ACHN (cell line): ENCODE results near the gene SH3RF1.
"Not testable (repeated sequence)": the region's sequence is repeated elsewhere in the genome, so short reads cannot be mapped to it uniquely, and the experiment has no call there.

Source experiments
- DNase-seq: peaks from one replicate; pipeline ENCODE4 v3.0.0-alpha.2; 2015
- in situ Hi-C: cut with HindIII; loops from 2 replicates; pipeline ENCODE4 v1.10.0; 2017; ENCODE audit warnings: low sequenced_read_pairs, low pct_ligation_motif_present, low pct_unique_long_range_greater_than_20kb

Gene SH3RF1

DNA sequence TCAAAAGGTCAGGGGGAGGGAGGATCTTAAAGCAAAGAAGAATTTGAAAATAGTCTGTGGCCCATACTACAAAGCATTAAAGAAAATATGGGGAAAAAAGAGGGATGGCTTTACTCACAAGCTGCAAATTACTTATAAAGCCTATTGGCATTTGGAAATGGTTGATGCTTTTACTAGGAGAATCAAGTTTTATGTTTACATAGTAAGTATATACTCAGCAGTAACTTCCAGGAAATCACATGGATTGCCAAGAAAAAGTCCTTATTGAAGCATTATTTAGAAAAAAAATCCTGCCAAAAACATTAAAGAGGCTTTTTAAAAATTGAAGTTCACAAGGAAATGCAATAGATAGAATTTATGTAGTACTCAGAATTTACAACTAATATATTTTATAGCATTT, 8.4 kb upstream of the SH3RF1 start:
- in situ Hi-C loops = no loop called here
- DNase-seq = no peak

DNA sequence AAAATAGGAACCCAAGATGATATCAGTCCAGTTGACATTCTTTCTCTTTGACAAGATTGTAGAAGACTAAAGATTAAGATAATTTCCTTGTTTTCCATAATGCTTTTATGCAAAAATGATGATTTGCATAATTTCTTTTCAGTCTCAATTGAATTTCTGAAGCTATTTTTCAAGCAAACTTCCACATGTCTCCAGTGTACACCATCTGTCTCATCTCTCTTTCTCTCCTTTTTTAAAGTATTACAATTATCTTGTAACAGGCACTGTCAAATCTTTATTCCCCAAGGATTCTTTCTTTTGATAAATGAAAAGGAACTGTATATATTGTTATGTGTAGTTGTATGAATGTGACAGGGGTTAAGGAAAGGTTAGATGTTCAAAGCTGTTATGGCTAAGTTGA, 7.9 kb upstream of the SH3RF1 start:
- in situ Hi-C loops = no loop called here
- no peak for DNase-seq

DNA sequence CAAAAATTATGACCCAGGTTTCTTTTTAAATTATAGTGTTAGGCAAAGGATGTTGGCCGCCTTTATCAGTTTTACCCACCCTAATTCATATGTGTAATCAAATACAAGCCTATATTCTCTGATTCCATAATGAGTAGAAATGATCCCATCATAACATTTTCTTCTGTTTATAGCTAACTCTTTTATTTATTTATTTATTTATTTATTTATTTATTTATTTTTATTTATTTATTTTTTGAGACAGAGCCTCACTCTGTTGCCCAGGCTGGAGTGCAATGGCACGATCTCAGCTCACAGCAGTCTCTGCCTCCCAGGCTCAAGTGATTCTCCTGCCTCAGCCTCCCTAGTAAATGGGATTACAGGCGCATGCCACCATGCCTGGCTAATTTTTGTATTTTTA, 7.1 kb upstream of the SH3RF1 start:
- in situ Hi-C loops = not testable (repeated sequence)

DNA sequence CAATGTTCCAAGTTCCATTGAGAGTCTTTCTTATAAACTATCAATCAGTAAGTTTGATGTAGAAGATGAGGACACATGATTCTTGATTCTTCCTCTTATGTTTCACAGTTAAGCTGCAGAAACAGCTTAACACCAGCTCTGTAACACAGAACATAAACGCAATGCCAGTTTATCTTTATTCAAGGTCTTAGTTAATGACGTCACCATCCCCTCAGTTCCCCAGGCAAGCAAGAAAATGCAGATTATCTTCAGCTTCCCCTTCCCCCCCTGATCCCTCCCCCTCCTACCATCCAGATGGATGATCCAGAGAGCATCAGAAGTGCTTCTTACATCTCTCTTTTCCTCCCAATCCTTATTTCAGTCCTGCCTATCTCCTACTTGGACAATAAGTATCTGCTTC, 4.4 kb upstream of the SH3RF1 start:
- in situ Hi-C loops = no loop called here

More for the DNA sequence above, 7.1 kb upstream of the SH3RF1 start:
- DNase-seq = not testable (repeated sequence)

DNA sequence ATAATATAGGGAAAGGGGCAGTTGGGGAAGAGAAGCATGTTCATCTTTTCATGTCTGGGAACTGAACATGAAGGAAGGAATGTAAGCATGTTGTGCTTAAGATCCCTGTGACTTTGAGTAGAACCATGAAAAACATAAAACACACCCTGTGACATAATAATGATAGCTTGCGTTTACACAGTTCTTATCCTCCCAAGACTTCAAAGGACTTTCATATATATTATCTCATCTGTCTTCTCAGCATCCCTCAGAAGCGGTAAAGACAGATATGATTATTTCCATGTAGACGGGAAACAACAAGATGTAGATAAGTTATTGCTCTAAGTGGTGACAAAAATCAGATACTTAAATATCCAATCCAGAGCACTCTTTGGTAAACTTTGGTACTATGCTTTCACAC, 3.3 kb upstream of the SH3RF1 start:
- in situ Hi-C loops = no loop called here
- DNase-seq = no peak

More for the DNA sequence above, 4.4 kb upstream of the SH3RF1 start:
- no peak for DNase-seq

DNA sequence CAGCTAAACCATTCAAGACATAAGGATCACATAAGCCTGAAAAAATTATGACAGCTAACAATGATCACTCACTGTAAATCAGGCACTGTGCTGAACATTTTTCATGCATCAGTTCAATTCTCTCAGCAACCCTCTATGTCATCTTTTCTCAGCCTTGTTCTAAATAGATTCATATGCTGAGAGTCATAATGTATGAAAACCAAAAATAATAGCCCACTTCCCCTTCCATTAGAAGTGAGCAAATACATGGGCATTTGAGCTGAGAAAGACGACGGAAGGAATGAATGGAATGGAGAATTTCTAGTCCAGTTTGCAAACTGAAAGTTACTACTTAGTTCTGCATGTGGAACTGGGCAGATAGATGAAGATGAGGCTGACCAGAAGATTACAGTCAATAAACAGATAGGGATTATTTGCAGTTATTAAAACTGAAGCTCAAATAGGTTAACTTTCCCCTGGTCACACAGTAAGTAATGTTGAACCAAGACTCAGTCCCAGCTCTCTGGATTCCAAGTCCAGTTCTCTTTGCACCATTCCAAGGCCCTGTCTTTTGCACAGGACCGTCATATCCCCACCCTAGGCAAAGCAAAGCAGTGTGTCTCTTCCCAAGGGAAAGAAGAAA, 1.6 kb upstream of the SH3RF1 start:
- DNase-seq = no peak
- in situ Hi-C loops = no loop called here

DNA sequence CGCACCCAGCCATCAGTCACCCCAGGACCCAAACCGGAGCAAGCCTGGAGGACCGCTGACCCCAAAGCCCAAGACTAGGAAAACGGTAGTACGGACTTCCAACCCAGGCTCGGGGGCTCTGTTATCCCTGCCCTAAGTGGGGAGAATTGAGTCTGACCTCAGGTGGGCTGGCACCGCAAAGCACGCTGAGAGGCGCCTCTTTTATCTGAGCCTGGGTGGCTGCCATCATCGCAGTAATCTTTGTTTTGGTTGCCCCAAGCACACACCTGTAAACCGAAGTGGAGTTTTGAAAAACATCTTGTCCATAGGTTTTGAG, 894 bp upstream of the SH3RF1 start:
- DNase-seq = no peak
- in situ Hi-C loops = no loop called here

DNA sequence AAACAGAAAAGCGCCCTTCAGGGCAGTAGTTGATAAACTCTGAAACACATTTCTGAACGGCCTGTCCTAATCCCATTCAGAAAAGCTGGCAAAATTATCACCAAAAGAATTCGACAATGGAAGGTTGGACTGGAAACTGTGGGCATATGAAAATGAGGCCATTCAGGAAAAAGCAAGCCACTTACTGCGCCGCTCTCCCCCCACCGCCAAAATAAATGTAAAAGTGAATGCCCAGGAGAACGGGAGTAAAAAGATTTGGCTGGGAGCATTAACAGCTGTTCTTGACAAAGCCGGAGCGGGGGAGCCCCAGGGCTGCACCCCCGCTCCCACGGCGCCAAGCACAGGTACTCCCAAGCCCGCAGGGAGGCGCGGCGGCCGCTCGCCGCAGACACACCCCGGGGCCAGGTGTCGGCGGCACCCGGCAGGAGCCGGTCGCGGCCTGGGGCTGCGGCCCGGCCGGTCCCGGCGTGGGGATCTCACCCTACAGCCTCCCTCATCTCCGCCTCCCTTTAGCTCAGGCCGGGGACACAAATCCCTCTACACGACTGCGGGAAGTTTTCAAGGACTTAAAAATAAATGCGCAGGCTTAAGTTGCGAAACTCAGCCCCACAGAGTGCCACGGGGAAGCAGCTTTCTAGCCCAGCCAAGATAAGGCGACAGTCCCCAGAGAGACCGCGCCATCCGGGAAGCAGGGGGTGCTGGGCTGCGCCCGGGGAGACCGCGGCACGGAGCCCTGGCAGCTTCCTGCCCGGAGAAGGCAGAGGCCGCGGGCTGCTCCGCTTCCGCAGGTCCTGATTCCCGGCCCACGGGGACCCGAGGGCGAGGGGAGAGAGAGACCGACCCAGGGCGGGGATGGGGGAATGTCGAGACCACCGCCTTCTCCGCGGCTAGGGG, 593 bp downstream of the SH3RF1 start:
- in situ Hi-C loops = no loop called here
- peak; percentile 35 for DNase-seq

DNA sequence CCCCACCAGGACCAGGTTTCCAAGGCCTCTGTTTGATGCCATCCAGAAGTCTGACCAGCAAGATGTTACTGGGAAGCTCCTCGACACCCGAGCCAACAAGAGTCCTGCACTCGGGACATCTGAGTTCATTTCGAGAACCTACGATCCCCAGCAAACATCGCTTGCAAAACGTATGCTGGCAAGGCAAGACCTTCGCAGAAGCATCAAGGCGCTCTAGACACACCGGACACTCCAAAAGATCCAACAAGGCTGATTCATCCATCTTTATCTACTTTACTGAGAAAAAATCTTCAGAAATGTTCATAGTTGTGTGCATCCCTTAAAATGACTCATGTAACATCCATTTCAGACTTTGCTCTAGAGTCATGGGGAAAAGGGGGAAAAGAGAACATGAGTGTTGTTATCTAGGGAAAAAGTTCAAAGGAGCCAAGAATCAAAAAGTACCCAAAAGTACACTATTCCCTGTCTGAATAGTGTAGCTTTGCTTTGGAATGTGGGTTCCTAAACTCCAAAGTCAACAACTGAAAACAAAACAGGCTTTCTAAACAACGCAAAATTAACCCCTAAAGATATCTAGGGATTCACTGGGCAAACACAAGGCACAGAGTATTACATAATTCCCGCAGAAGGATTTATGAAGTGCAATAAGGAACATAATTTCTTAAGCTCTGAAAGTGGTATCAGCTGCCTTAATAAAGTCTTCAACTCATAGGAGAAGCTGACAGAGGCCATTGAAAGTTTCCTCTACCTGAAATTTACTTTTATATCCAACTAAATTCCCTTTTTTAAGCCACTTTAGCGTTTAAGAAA, 1.6 kb downstream of the SH3RF1 start:
- in situ Hi-C loops = no loop called here
- peak; percentile 74 for DNase-seq

DNA sequence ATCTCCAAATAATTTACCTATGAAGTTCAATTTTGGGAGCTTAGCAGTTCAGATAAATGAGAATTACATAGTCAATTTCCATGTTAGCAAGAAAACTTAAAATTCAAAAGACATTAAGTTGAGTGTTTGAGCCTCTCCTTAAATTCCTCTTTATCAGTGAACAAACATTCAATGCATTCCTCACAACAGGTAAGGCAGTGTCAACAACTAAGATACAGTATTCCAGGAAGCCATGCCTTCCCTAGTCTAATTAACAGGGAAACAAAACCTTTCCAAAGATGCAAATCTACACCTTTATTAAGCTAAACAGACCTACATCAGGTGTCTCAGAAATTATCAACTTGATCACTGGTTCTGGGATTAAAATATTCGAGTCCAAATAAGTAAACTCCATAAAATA, 3.7 kb downstream of the SH3RF1 start:
- in situ Hi-C loops = no loop called here
- no peak for DNase-seq

DNA sequence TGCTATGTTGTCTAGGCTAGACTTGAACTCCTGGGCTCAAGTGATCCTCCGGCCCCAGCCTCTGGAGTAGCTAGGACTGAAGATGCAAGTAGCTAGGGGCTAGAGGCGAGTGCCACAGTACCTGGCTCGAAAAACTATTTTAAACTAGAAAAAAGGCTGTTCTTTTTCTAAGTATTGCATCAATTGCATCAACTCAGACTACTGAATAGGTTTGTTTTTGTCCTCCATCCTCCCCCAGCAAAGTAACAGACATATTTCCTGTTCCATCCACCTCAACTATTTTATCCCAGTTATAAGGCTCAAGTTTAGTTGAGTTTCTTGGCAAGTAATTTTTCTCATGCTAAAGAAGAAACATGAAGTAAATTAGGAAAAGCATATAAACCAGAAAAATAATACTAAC, 4.1 kb downstream of the SH3RF1 start:
- DNase-seq = no peak
- in situ Hi-C loops = no loop called here

DNA sequence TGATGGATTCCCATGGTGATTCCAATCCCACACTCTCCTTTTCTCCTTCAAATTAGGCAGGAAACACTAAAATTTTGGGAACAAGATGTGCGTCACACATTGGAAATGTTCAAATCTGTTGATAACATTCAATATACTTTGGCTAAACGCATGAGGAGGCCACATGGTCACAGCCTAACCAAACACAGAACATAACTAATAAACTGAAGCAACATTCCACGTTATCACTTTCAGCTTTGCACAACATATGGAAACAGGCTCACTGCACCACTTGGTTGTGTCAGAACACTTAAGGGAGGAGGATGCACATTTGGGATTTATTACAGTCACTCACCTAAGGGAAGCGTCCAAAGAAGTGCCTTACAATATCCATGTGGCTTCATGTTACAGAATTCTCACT, 4.7 kb downstream of the SH3RF1 start:
- DNase-seq = no peak
- in situ Hi-C loops = no loop called here

DNA sequence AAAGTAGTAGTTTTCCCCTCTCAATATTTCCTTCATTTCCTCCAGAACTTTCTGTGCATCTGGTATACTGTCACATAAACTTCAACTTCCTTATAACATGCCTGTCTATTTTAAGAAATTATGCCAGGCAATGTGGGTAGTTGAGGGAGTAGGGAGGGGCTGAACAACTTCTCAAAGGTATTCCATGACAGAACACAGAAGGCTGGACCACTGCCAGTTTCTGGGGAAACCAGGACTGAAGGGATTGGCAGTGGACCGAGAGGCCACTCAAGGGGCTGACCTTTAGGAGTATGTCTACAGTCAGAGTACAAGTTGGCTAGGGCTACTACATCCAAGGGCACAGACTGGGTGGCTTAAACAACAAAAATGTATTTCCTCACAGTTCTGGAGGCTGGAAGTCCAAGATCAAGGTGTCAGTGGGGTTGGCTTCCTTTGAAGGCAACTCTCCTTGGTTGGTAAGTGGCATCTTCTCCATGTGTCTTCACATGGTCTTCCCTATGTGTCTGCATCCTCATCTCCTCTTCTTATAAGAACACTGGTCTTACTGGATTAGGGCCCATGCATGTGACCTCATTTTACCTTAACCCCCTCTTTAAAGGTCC, 6.9 kb downstream of the SH3RF1 start:
- no peak for DNase-seq
- in situ Hi-C loops = no loop called here

DNA sequence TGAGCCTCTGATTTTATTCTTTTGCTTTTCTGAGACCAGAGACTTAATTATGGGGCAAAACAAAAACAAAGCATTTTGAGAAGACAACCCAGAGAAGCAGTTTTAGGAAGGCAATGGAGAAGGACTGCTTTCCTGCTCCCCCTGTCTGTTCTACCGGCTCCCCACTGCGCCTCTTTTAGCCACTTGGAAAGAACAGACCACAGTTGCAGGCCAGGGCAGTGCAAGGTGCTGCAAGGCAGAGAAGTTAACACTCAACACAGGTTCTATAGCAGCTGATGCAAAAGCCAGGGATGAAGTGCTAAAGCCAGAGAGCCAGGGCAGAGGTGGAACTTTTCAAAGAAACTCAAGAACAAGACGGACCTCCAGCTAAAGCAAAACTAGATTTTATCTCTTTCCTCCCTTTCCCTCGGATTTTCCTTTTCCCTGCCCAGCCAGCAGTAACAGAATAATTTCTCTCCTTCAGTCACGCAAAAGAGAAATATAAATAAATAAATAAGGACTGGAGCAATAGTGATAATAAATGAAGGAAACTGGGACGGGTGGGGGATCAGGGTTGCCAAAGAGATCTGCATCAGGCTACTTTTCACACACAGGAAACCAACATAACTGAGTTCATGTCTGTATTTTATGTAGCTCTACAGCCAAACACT, 10.4 kb downstream of the SH3RF1 start:
- in situ Hi-C loops = no loop called here
- DNase-seq = no peak

DNA sequence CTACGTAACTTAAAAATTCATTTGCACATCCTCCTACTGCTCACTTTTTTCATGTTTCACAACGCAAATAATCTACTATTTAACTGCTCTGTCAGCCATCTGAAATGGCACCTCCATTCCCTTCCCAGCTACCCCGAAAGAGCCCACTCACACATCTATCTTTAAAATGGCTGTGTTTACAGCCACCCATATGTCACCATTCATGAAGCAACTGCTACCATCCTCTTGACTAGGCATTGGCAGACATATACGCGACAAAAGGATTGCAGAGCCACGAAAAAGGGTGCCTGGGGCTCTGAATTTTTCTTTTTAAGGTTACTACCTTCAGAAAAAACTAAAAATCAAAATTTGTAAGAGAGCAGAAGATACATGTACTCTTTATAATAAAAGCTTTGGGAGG, 11.5 kb downstream of the SH3RF1 start:
- in situ Hi-C loops = no loop called here
- no peak for DNase-seq

DNA sequence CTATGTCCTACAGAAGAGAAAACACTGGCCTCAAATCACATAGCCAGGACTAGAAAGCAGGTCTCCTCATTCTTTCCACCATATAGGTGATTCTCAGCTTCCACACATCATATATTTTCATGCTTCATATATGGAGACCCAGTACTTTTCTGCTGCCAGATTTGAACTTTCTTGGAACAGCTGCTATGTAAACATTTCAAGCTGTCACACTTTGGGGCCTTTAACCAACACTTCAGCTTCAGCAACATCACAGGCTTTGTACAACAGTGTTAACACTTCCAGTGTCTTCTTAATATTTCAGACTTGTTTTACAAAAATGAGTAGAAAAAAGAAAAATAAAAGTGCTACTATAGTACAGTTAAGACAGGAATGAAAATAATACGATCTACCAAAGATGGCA, 12.6 kb downstream of the SH3RF1 start:
- no peak for DNase-seq

DNA sequence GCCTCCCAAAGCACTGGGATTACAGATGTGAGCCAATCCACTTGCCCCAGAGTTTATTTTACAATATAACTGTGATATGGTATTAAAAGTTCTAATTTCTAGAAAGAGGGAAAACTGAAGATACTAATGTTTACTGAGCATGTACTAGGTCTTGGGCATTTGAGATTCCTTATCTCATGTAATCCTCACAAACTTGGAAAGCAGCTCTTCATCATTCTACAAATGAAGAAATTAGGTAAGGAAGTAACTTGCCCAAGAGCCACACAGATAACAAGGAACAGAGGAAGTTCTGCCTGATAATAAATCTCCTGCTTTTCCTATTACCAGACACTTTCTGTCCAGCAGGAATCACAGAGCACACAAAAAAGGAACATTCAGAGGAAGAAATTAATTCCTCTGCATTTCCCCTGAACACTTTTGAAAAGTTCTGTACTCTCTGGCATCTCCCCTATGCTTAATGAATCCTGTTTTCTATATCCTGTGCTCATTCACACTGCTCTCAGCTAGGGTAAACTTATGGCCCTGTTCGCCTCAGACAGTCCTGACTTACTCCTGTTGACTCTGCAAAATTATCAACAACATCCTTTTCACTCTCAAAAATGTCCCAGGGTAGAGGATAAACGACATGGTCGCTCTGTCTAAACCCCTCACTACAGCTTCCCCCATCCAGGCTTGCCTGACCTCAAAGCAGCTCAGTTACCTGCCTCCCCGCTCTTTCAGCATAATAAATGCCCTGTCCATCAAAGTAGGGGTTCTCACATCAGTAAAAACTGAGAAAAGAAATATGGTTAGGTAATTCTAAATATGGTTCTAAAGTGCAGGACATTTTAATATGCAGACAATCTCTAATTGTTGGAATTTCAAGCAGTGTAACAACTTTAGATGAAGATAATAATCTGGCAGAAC, 13.6 kb downstream of the SH3RF1 start:
- in situ Hi-C loops = no loop called here
- DNase-seq = no peak

More for the DNA sequence above, 12.6 kb downstream of the SH3RF1 start:
- in situ Hi-C loops = no loop called here
